ENCODE data around the gene ANKLE1. TPM values are rescaled to one million over a fixed set of nuclear protein-coding genes. Genes with fewer than 3 reads are reported as not detected.

ANKLE1 gene
- total RNA-seq, 1 donor from 2014 or later: 0.57 TPM

DNA sequence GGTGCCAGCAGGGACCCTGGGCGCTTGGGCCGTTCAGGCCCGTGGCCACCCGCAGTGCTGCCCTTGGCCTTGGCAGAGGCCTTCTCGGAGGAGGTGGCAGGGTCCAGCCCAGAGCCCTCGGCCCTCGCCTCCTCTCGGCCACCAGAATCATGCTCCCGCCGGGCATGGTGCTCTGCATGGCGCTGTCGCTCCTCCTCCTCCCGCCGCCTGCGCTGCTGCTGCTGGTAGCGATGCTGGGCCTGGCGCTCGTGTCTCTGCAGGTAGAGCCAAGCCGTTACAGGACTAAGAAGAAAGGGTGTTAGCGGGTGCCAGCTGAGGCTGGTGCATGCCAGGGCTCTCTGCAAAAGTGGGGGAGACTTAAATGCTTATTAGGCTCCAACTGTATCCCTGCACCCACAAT is 43.4 kb downstream of the ANKLE1 start:
- TF ChIP-seq, protein P1, sequence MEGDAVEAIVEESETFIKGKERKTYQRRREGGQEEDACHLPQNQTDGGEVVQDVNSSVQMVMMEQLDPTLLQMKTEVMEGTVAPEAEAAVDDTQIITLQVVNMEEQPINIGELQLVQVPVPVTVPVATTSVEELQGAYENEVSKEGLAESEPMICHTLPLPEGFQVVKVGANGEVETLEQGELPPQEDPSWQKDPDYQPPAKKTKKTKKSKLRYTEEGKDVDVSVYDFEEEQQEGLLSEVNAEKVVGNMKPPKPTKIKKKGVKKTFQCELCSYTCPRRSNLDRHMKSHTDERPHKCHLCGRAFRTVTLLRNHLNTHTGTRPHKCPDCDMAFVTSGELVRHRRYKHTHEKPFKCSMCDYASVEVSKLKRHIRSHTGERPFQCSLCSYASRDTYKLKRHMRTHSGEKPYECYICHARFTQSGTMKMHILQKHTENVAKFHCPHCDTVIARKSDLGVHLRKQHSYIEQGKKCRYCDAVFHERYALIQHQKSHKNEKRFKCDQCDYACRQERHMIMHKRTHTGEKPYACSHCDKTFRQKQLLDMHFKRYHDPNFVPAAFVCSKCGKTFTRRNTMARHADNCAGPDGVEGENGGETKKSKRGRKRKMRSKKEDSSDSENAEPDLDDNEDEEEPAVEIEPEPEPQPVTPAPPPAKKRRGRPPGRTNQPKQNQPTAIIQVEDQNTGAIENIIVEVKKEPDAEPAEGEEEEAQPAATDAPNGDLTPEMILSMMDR (IDR thresholded peaks at IDR 0.05): no peak
- DNase-seq (ENCODE audit: low spot score): no peak
- peaks cover 10% of the 10 kb centered on the region for H3K4me1 Mint-ChIP-seq (ENCODE audit: low read depth)
- no peak overlapping the region for H3K27ac Mint-ChIP-seq (ENCODE audit: unreplicated experiment)
- no peaks in the 10 kb centered on the region for H3K9me3 Mint-ChIP-seq (ENCODE audit: low read depth)
- H3K27me3 Mint-ChIP-seq (ENCODE audit: low read depth): no peaks in the 10 kb centered on the region
- peaks cover 8% of the 10 kb centered on the region for H3K36me3 Mint-ChIP-seq (ENCODE audit: low read depth)
- H3K4me3 Mint-ChIP-seq (ENCODE audit: unreplicated experiment): no peak overlapping the region

DNA sequence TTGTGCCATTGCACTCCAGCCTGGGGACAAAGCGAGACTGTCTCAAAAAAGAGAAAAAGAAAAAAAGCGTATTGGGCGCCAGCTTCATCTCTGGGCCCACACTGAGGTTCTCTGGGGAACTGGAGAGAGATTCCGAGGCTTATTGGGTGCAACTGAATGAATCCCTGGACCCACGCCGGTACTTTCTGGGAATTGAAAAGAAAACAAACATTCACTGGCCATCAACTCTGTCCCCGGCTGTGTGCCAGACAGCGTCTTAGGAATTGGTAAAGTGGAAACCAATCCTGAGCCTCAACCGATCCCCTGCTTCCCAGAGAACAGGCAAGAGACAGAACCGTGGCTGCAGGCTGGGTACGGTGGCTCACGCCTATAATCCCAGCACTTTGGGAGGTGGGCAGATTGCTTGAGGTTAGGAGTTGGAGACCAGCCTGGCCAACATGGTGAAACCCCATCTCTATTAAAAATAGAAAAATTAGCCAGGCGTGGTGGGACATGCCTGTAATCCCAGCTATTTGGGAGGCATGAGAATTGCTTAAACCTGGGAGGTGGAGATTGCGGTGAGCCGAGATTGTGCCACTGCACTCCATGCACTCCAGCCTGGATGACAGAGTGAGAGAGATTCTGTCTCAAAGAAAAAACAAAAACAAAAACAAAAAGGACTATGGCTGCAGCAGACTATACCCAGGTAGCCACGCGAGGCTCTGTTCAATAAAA is 44.3 kb downstream of the ANKLE1 start:
- Mint-ChIP-seq H3K4me3 (ENCODE audit: unreplicated experiment) (no peak overlapping the region), H3K9me3 (ENCODE audit: low read depth) (no peaks in the 10 kb centered on the region), H3K36me3 (ENCODE audit: low read depth) (peaks cover 9% of the 10 kb centered on the region), H3K27me3 (ENCODE audit: low read depth) (no peaks in the 10 kb centered on the region), H3K4me1 (ENCODE audit: low read depth) (peaks cover 10% of the 10 kb centered on the region), H3K27ac (ENCODE audit: unreplicated experiment) (no peak overlapping the region)
- TF ChIP-seq, protein P1 (IDR thresholded peaks at IDR 0.05): no peak
- DNase-seq (ENCODE audit: low spot score): no peak

DNA sequence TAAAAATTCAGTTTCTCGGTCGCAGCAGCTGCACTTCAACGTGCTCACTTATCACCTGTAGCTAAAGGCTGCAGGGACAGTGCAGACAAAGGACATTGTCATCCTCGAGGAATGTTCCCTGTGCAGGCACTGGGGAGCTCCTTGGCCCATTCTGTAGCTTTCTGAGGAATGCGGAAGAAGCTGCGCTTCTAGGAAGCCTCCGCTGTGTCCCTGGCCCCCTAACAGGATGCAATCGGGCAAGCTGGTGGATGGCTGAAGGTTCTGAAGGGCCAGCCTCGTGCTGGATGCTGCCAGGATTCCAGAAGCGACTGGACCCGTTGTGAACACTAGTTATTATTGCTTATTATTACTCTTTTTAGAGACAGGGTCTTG is 44.9 kb downstream of the ANKLE1 start:
- no peaks in the 10 kb centered on the region for H3K9me3 Mint-ChIP-seq (ENCODE audit: low read depth)
- no peak overlapping the region for H3K4me3 Mint-ChIP-seq (ENCODE audit: unreplicated experiment)
- peaks cover 9% of the 10 kb centered on the region for H3K36me3 Mint-ChIP-seq (ENCODE audit: low read depth)
- H3K27me3 Mint-ChIP-seq (ENCODE audit: low read depth): no peaks in the 10 kb centered on the region
- no peak for DNase-seq (ENCODE audit: low spot score)
- peaks cover 10% of the 10 kb centered on the region for H3K4me1 Mint-ChIP-seq (ENCODE audit: low read depth)
- H3K27ac Mint-ChIP-seq (ENCODE audit: unreplicated experiment): no peak overlapping the region
- TF ChIP-seq, protein P1 (IDR thresholded peaks at IDR 0.05): no peak

DNA sequence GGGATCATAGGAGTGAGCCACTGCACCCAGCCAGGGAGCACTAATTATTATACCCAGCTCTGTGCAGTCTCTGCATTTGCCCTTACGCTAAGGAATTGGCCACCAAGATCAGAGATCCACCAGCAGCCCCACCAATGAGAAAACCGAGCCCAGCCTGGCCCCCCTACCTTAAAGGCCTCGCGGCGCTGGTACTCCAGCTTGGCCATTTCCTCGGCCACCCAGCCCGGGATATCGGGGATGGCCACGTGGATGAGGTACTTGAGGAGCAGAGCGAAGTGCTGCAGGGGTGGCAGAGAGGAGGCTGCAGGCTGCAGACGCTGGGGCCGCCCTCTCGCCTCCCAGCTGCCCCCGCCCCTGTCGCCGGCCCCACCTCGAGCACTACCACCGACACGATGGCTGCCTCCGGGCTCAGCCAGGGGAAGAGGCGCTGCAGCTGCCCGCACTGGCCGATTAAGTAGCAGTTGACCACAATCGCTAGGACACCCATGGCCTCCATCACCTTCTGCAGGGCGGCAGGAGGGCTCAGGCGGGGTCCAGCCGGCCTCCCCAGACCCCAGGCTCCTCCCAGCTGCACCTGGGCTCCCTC is 45.5 kb downstream of the ANKLE1 start:
- TF ChIP-seq, protein P1 (IDR thresholded peaks at IDR 0.05): no peak
- Mint-ChIP-seq H3K27me3 (ENCODE audit: low read depth) (no peaks in the 10 kb centered on the region), H3K36me3 (ENCODE audit: low read depth) (peaks cover 9% of the 10 kb centered on the region), H3K27ac (ENCODE audit: unreplicated experiment) (no peak overlapping the region), H3K4me3 (ENCODE audit: unreplicated experiment) (no peak overlapping the region), H3K9me3 (ENCODE audit: low read depth) (no peaks in the 10 kb centered on the region), H3K4me1 (ENCODE audit: low read depth) (peaks cover 10% of the 10 kb centered on the region)
- no peak for DNase-seq (ENCODE audit: low spot score)

DNA sequence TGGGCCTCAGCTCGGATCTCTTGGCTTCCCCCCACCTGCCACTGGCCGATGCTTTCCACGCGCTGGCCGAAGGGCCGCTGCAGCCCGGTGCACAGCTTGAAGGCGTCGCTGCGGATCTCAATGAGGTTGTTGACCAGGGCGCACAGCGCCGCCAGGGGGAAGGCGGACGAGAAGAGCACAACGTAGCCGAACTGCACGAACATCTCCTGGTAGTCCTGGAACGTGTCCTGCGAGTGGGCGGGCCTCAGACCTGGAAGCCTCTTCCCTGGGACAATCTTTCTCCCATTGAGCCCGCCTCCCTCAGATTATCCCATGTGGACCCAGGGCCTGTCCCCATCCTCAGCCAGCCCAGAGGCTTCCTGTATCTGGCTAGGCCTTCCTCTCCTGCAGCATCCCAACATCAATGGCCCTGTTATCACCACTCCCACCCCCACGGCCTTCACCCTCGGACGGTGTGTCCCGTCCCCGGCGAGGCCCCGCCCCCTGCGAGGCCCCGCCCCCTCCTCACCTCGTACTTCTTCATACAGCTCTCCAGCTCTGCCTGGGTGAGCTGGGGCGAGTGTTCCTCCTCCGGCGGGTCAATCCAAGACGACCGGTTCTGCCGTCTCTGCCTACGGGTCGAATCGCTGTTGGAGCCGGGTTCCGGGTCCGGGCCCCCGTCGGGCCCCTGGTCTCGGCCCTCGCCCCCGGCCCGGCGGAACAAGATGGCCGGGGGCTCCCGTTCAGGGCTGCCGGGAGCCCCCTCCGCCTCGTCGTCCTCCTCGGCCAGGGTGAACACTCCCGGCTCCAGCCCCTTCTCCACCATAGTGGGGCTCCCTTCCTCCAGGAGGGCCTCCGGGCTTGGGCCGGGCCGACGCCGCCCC is 46.2 kb downstream of the ANKLE1 start:
- H3K27ac Mint-ChIP-seq (ENCODE audit: unreplicated experiment): no peak overlapping the region
- no peaks in the 10 kb centered on the region for H3K9me3 Mint-ChIP-seq (ENCODE audit: low read depth)
- H3K27me3 Mint-ChIP-seq (ENCODE audit: low read depth): no peaks in the 10 kb centered on the region
- no peak overlapping the region for H3K4me3 Mint-ChIP-seq (ENCODE audit: unreplicated experiment)
- TF ChIP-seq, protein P1 (IDR thresholded peaks at IDR 0.05): peak; percentile 35
- peaks cover 8% of the 10 kb centered on the region for H3K36me3 Mint-ChIP-seq (ENCODE audit: low read depth)
- DNase-seq (ENCODE audit: low spot score): no peak
- H3K4me1 Mint-ChIP-seq (ENCODE audit: low read depth): peaks cover 5% of the 10 kb centered on the region

All from chondrocyte (in vitro differentiated cells).